Smooth muscle cell (in vitro differentiated cells): ENCODE data around the gene ELFN2. TPM values are rescaled to one million over a fixed set of nuclear protein-coding genes. Genes with fewer than 3 reads are reported as not detected.

Experiments
- DNase-seq: peaks from one replicate; lab custom pipeline; 2025; ENCODE audit not compliant: unreplicated experiment; lab: John Stamatoyannopoulos, UW
- H2AFZ ChIP-seq: fragments of 200-600 bp; sonication (generic); 2 replicates; pipeline ENCODE4 v1.6.0; 2016; ENCODE audit warnings: antibody characterized with exemption, low read depth, mild to moderate bottlenecking
- H3F3A ChIP-seq: fragments of 200-600 bp; sonication (generic); 2 replicates; pipeline ENCODE4 v1.6.0; 2017; ENCODE audit warnings: antibody characterized with exemption, low read depth
- H3K27ac ChIP-seq: fragments of 200-600 bp; sonication (generic); 2 replicates; pipeline ENCODE4 v1.5.1; 2016; ENCODE audit warnings: low read depth, mild to moderate bottlenecking
- H3K27me3 ChIP-seq: fragments of 200-600 bp; sonication (generic); 2 replicates; pipeline ENCODE4 v1.6.1; 2016; ENCODE audit warnings: low read depth, mild to moderate bottlenecking
- H3K36me3 ChIP-seq: fragments of 200-600 bp; sonication (generic); 2 replicates; pipeline ENCODE4 v1.5.1; 2016; ENCODE audit warnings: low read depth
- H3K4me1 ChIP-seq: fragments of 200-600 bp; sonication (generic); 2 replicates; pipeline ENCODE4 v1.5.1; 2016; ENCODE audit warnings: low read depth
- H3K4me2 ChIP-seq: fragments of 200-600 bp; sonication (generic); 2 replicates; pipeline ENCODE4 v1.6.0; 2016; ENCODE audit warnings: mild to moderate bottlenecking
- H3K4me3 ChIP-seq: fragments of 200-600 bp; sonication (generic); 2 replicates; pipeline ENCODE4 v1.5.1; 2016; ENCODE audit warnings: mild to moderate bottlenecking
- H3K79me2 ChIP-seq: fragments of 200-600 bp; sonication (generic); 2 replicates; pipeline ENCODE4 v1.6.0; 2016; ENCODE audit warnings: low read depth, mild to moderate bottlenecking
- H3K9ac ChIP-seq: fragments of 200-600 bp; sonication (generic); 2 replicates; pipeline ENCODE4 v1.6.0; 2016; ENCODE audit warnings: low read depth
- H3K9me3 ChIP-seq: fragments of 200-600 bp; sonication (generic); replicated peaks from 2 replicates; pipeline ENCODE4 v1.5.1; 2016; ENCODE audit warnings: low read depth
- H4K20me1 ChIP-seq: fragments of 200-600 bp; sonication (generic); 2 replicates; pipeline ENCODE4 v1.6.0; 2016; ENCODE audit warnings: low read depth
- WGBS: methylation state at CpG from one replicate; pipeline ENCODE4 v1.1.7; 2016; ENCODE audit warnings: low lambda C conversion rate; 5-methylcytosine and 5-hydroxymethylcytosine counted together
- polyA plus RNA-seq: library from polyadenylated mRNA; unstranded; fragments of >200 nt; fragmentation: Nextera tagmentation; extraction: Ambion mirVana; gene quantifications from 2 replicates; pipeline ENCODE4 v1.2.1, GENCODE V29; 2016
- total RNA-seq: library from RNA; depleted of rRNA; stranded (reverse); fragments of >200 nt; gene quantifications from 2 replicates; pipeline ENCODE4 v1.2.3, GENCODE V29; 2014
- TF ChIP-seq, protein P1 (sequence below): fragments of 200-600 bp; sonication (generic); IDR thresholded peaks from 2 replicates; pipeline ENCODE4 v1.5.1; 2017; ENCODE audit warnings: borderline replicate concordance, mild to moderate bottlenecking, antibody characterized with exemption; ENCODE audit not compliant: insufficient read depth, poor library complexity, severe bottlenecking

The ELFN2 gene
- total and polyA plus RNA-seq, 2 experiments from 2014 or later = 0.63 to 1.3 TPM

DNA sequence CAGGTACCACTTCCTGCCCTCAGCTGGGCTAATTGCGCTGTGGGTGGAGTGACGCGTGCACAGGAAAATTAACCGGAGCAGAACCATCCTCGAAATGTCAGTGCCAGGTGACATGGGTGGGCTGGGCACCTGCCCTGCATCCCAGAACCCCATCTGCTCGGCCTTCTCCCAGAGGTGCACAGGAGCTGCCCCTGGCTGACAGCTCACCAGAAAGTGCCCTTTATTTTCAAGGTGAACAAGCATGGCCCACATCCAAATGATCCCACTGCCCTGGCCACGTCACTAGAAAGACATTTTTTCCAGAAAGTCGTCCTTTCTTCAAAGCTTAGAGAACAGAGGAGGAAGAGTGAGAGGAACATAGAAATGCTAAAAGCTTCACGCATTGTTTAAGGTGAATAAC lies 4.1 kb upstream of the ELFN2 start:
- Histone ChIP-seq H3K4me1 (peaks cover 5% of the 10 kb centered on the region), H3K9ac (peak overlapping the region; percentile 63), H3K27me3 (peaks cover 24% of the 10 kb centered on the region), H3K36me3 (no peaks in the 10 kb centered on the region), H3K79me2 (no peaks in the 10 kb centered on the region), H3F3A (peaks cover 11% of the 10 kb centered on the region), H3K9me3 (no peaks in the 10 kb centered on the region), H3K4me3 (no peak overlapping the region), H3K27ac (peak overlapping the region; percentile 87), H3K4me2 (peak overlapping the region; percentile 32), H2AFZ (no peak overlapping the region), H4K20me1 (no peaks in the 10 kb centered on the region)
- TF ChIP-seq, protein P1, sequence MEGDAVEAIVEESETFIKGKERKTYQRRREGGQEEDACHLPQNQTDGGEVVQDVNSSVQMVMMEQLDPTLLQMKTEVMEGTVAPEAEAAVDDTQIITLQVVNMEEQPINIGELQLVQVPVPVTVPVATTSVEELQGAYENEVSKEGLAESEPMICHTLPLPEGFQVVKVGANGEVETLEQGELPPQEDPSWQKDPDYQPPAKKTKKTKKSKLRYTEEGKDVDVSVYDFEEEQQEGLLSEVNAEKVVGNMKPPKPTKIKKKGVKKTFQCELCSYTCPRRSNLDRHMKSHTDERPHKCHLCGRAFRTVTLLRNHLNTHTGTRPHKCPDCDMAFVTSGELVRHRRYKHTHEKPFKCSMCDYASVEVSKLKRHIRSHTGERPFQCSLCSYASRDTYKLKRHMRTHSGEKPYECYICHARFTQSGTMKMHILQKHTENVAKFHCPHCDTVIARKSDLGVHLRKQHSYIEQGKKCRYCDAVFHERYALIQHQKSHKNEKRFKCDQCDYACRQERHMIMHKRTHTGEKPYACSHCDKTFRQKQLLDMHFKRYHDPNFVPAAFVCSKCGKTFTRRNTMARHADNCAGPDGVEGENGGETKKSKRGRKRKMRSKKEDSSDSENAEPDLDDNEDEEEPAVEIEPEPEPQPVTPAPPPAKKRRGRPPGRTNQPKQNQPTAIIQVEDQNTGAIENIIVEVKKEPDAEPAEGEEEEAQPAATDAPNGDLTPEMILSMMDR = no peak
- 81% methylated on average over 9 of the region's 9 CpGs for WGBS
- no peak for DNase-seq

DNA sequence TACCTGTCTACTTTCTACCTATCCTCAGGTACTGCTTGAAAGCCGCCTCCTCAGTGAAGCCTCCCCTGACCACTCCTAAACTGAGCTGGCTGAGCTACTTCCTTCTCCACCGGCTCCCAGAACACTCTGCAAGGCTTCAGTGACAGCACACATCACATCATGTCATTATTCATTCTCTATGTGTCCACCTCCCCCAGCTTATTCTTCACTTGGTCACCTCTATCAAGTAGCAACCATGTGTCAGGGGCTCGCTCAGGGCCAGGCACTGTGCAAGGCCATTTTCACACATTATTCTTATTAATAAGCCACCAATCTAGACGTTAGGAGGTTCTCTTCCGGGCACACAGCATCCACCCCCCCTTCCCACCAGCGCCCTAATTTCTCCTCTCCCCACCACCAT lies 3.7 kb upstream of the ELFN2 start:
- TF ChIP-seq, protein P1 = no peak
- H4K20me1 ChIP-seq = no peaks in the 10 kb centered on the region
- H2AFZ ChIP-seq = no peak overlapping the region
- H3K4me3 ChIP-seq = no peak overlapping the region
- H3K27ac ChIP-seq = peak overlapping the region; percentile 87
- H3K4me1 ChIP-seq = peaks cover 8% of the 10 kb centered on the region
- WGBS = 85% methylated on average over 6 of the region's 6 CpGs
- no peaks in the 10 kb centered on the region for H3K79me2 ChIP-seq
- no peak overlapping the region for H3K4me2 ChIP-seq
- peaks cover 11% of the 10 kb centered on the region for H3F3A ChIP-seq
- H3K9me3 ChIP-seq = no peaks in the 10 kb centered on the region
- H3K36me3 ChIP-seq = no peaks in the 10 kb centered on the region
- no peak for DNase-seq
- peaks cover 29% of the 10 kb centered on the region for H3K27me3 ChIP-seq
- H3K9ac ChIP-seq = no peak overlapping the region

DNA sequence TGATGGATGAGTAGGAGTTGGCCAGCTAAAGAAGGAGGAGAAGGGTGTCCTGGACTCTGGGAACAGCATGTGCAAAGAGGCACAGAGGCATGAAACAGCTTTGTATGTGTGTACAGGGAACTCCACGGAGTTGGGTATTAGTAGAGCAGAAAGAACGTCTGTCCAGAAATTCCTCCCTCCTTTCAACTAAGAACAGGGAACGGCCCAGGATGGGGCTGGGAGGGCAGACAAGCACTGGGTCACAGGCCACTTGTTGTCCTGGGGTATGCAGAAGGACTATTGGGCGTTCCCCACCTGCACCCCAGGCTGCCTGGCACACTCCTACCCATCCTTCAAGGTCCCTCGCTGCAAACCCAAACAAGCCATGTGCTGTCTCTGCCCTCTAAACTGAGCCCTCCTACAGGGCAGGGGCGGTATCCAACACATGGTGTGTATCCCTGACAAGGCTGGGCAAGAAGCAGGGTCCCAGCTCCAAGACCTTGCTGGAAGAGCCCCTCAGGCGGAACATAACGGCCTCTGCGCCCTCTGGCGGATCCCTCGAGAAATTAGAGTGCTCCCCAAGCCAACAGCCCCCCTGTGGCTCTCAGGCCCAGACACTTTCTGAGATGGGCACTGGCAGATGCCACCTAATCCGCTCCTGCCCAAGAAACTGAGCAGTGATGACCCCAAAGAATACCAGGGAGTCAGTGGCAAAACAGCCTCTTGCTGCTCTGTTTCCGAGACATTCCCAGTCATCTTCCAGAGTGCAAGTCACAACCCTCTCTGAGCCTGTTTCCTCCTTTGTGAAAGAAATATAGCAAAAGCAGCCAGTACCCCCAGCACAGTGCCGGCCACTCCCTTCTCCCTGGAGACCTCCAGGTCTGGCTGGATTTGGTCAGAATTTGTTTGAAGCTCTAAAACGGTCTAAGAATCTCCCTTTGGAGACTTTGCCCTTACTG lies 1.6 kb upstream of the ELFN2 start:
- Histone ChIP-seq H3F3A (peaks cover 11% of the 10 kb centered on the region), H3K79me2 (no peaks in the 10 kb centered on the region), H3K27me3 (peaks cover 46% of the 10 kb centered on the region), H3K27ac (no peak overlapping the region), H3K9ac (no peak overlapping the region), H3K4me2 (no peak overlapping the region), H3K9me3 (no peaks in the 10 kb centered on the region), H4K20me1 (no peaks in the 10 kb centered on the region), H2AFZ (no peak overlapping the region), H3K4me3 (no peak overlapping the region), H3K36me3 (no peaks in the 10 kb centered on the region), H3K4me1 (peaks cover 8% of the 10 kb centered on the region)
- WGBS = 38% methylated on average over 14 of the region's 15 CpGs
- TF ChIP-seq, protein P1 = peak; percentile 66
- DNase-seq = peak; percentile 23
